ENCODE results near the gene DIPK2A.

DNA sequence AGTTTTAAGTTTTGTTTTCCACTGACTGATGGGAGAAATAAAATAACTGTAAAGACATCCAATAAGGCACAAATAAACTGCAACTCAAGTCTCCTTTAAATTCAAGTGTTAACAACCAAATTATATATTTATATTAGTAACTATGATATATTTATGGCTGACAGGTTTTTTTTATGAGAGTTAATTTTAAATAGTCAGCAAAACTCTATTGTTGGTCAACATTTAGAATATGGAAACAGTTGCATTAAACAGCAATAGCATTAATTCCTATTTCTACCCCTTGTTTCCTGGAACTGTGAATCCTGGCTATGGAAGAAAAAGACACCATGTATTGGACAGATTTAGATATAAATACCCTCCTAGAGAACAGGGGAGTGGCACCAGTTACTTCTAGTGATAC lies 16.5 kb upstream of the DIPK2A start:
- TF ChIP-seq, protein P1, sequence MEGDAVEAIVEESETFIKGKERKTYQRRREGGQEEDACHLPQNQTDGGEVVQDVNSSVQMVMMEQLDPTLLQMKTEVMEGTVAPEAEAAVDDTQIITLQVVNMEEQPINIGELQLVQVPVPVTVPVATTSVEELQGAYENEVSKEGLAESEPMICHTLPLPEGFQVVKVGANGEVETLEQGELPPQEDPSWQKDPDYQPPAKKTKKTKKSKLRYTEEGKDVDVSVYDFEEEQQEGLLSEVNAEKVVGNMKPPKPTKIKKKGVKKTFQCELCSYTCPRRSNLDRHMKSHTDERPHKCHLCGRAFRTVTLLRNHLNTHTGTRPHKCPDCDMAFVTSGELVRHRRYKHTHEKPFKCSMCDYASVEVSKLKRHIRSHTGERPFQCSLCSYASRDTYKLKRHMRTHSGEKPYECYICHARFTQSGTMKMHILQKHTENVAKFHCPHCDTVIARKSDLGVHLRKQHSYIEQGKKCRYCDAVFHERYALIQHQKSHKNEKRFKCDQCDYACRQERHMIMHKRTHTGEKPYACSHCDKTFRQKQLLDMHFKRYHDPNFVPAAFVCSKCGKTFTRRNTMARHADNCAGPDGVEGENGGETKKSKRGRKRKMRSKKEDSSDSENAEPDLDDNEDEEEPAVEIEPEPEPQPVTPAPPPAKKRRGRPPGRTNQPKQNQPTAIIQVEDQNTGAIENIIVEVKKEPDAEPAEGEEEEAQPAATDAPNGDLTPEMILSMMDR (IDR thresholded peaks at IDR 0.05 in 8 of 11, conservative IDR thresholded peaks at IDR 0.05 in 3 of 11), result no peak
- no peak for TF ChIP-seq POLR2AphosphoS5 (IDR thresholded peaks at IDR 0.05)
